GM12892 (cell line): ENCODE data around the gene CASR.

Experiments
- DNase-seq: peaks from one replicate; pipeline ENCODE4 v3.0.0; 2011; ENCODE audit not compliant: insufficient read length
- FAIRE-seq: peaks from 2 replicates; lab custom pipeline; 2011; peaks lifted over from hg19 to GRCh38; lab: Jason Lieb, UNC
- POLR2A ChIP-seq: IDR thresholded peaks from 2 replicates; pipeline ENCODE4 v1.6.1; 2011; ENCODE audit warnings: low read depth, low read length, control low read depth
- POLR2AphosphoS5 ChIP-seq: IDR thresholded peaks from 2 replicates; pipeline ENCODE4 v1.6.1; 2011; ENCODE audit warnings: low read depth, low read length, control low read depth
- TAF1 ChIP-seq: IDR thresholded peaks from 2 replicates; pipeline ENCODE4 v1.6.1; 2011; ENCODE audit warnings: low read depth, mild to moderate bottlenecking, control low read depth, low read length, borderline replicate concordance

The CASR gene

GRCh38 chr3:122299215-122299614, 115.7 kb downstream of the CASR start:
- TF ChIP-seq TAF1 (no peak), POLR2A (no peak), POLR2AphosphoS5 (no peak)
- DNase-seq (no peak), FAIRE-seq (no peak)

- DNase-seq (no peak), FAIRE-seq (no peak)
- TF ChIP-seq TAF1 (no peak), POLR2A (no peak), POLR2AphosphoS5 (no peak)
These were observed 116.5 kb downstream of the CASR start for GRCh38 chr3:122299872-122300460.

GRCh38 chr3:122301063-122301462, 117.6 kb downstream of the CASR start:
- no peak for TF ChIP-seq POLR2A
- no peak for TF ChIP-seq POLR2AphosphoS5
- no peak for TF ChIP-seq TAF1
- DNase-seq (no peak), FAIRE-seq (peak; percentile 90)

GRCh38 chr3:122305818-122306621, 122.6 kb downstream of the CASR start:
- DNase-seq (no peak), FAIRE-seq (peak; percentile 89)
- TF ChIP-seq POLR2AphosphoS5, result no peak
- TF ChIP-seq POLR2A, result no peak
- TF ChIP-seq TAF1, result no peak

GRCh38 chr3:122306622-122306953, 123.1 kb downstream of the CASR start:
- FAIRE-seq, result no peak
- DNase-seq, result no peak
- TF ChIP-seq POLR2AphosphoS5 (no peak), POLR2A (no peak), TAF1 (no peak)

GRCh38 chr3:122307094-122307687, 123.7 kb downstream of the CASR start:
- FAIRE-seq (peak; percentile 63), DNase-seq (no peak)
- TF ChIP-seq POLR2AphosphoS5, result no peak
- TF ChIP-seq POLR2A, result no peak
- no peak for TF ChIP-seq TAF1

- DNase-seq (no peak), FAIRE-seq (no peak)
- TF ChIP-seq TAF1 (no peak), POLR2AphosphoS5 (no peak), POLR2A (no peak)
These were observed 124.5 kb downstream of the CASR start for GRCh38 chr3:122307976-122308375.

GRCh38 chr3:122310361-122310760, 126.9 kb downstream of the CASR start:
- FAIRE-seq (no peak), DNase-seq (no peak)
- TF ChIP-seq TAF1, result no peak
- no peak for TF ChIP-seq POLR2A
- TF ChIP-seq POLR2AphosphoS5, result no peak

GRCh38 chr3:122312826-122313225, 129.4 kb downstream of the CASR start:
- DNase-seq, result no peak

GRCh38 chr3:122313281-122313680, 129.8 kb downstream of the CASR start:
- DNase-seq (no peak), FAIRE-seq (no peak)
- TF ChIP-seq TAF1 (no peak), POLR2AphosphoS5 (no peak), POLR2A (no peak)

More at GRCh38 chr3:122312826-122313225, 129.4 kb downstream of the CASR start:
- TF ChIP-seq POLR2AphosphoS5, result no peak
- no peak for TF ChIP-seq POLR2A
- no peak for TF ChIP-seq TAF1
- no peak for FAIRE-seq

- FAIRE-seq, result no peak
- TF ChIP-seq POLR2AphosphoS5, result no peak
- no peak for TF ChIP-seq TAF1
- no peak for TF ChIP-seq POLR2A
- DNase-seq, result no peak
These were observed 130.9 kb downstream of the CASR start for GRCh38 chr3:122314228-122314876.

GRCh38 chr3:122315619-122316018, 132.2 kb downstream of the CASR start:
- no peak for FAIRE-seq
- no peak for DNase-seq
- TF ChIP-seq TAF1 (no peak), POLR2AphosphoS5 (no peak), POLR2A (no peak)
